Rectal smooth muscle tissue (tissue), 1 donor: ENCODE measurements around the gene ANO2.
A peak's percentile ranks its signal among the peaks of the same experiment; 100 is the strongest.

ENCODE experiments used
- H3K27ac ChIP-seq: one replicate; pipeline ENCODE4 v1.7.0; 2013; ENCODE audit warnings: low read depth, low read length, inconsistent platforms
- H3K27me3 ChIP-seq: one replicate; pipeline ENCODE4 v1.7.0; 2013; ENCODE audit warnings: low read length; ENCODE audit not compliant: control insufficient read depth, insufficient read depth
- H3K36me3 ChIP-seq: one replicate; pipeline ENCODE4 v1.7.0; 2013; ENCODE audit warnings: low read length; ENCODE audit not compliant: control insufficient read depth, insufficient read depth
- H3K4me1 ChIP-seq: one replicate; pipeline ENCODE4 v1.7.0; 2013; ENCODE audit warnings: low read length; ENCODE audit not compliant: control insufficient read depth, insufficient read depth
- H3K4me3 ChIP-seq: one replicate; pipeline ENCODE4 v1.7.0; 2013; ENCODE audit warnings: low read length
- H3K9ac ChIP-seq: one replicate; pipeline ENCODE4 v1.7.0; 2013; ENCODE audit warnings: low read length

ANO2 gene

DNA sequence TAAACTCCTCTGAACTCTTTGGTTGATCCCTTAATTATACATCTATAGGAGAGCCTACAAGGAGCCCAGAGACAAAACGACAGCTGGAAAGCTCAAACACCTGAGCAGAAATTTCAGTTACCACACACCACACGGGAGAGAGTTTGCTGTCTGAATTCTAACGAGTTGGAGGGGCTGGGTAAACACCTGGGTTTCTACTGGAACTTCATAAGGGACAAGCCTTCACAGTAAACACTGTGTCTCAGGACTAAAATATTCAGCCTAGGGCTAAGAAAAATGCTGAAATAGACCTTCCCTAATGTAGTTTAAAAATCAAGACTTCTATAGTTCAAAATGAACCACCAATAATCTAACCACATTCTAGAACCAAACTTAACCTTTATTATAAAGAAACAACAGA, 9.6 kb upstream of the ANO2 start:
- no peaks in the 10 kb centered on the region for H3K36me3 ChIP-seq

GRCh38 chr12:5953835-5954586, 9.0 kb upstream of the ANO2 start:
- H3K27ac ChIP-seq: no peak overlapping the region
- H3K4me1 ChIP-seq: no peaks in the 10 kb centered on the region
- no peaks in the 10 kb centered on the region for H3K27me3 ChIP-seq
- no peak overlapping the region for H3K4me3 ChIP-seq
- no peaks in the 10 kb centered on the region for H3K36me3 ChIP-seq
- no peak overlapping the region for H3K9ac ChIP-seq

More for the DNA sequence above, 9.6 kb upstream of the ANO2 start:
- Histone ChIP-seq H3K27ac (no peak overlapping the region), H3K4me1 (no peaks in the 10 kb centered on the region), H3K27me3 (no peaks in the 10 kb centered on the region), H3K9ac (no peak overlapping the region), H3K4me3 (no peak overlapping the region)

DNA sequence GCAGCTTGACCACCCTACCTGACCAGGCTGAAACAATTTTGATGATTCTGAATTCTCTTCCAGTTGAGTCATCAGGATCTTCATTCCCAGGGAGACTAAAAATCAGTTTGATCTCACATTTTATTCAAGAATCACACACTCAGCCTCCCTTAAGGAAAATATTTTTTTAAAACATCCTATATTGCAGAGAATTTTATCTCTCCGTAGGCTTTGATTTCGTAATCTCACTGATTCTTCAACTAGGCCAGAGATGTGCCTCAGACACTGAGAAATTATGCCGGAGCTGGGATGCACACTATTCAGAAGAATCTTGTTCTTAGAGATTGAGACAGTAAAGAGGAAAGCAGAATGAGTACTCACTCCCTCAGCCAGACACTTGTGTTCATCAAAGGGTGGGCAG, 7.0 kb upstream of the ANO2 start:
- H3K4me3 ChIP-seq: no peak overlapping the region
- H3K36me3 ChIP-seq: no peaks in the 10 kb centered on the region
- no peak overlapping the region for H3K9ac ChIP-seq

GRCh38 chr12:5948696-5949095, 3.6 kb upstream of the ANO2 start:
- Histone ChIP-seq H3K27me3 (no peaks in the 10 kb centered on the region), H3K36me3 (no peaks in the 10 kb centered on the region), H3K4me3 (no peak overlapping the region), H3K9ac (no peak overlapping the region), H3K27ac (no peak overlapping the region), H3K4me1 (no peaks in the 10 kb centered on the region)

More for the DNA sequence above, 7.0 kb upstream of the ANO2 start:
- Histone ChIP-seq H3K27ac (no peak overlapping the region), H3K27me3 (no peaks in the 10 kb centered on the region), H3K4me1 (no peaks in the 10 kb centered on the region)

DNA sequence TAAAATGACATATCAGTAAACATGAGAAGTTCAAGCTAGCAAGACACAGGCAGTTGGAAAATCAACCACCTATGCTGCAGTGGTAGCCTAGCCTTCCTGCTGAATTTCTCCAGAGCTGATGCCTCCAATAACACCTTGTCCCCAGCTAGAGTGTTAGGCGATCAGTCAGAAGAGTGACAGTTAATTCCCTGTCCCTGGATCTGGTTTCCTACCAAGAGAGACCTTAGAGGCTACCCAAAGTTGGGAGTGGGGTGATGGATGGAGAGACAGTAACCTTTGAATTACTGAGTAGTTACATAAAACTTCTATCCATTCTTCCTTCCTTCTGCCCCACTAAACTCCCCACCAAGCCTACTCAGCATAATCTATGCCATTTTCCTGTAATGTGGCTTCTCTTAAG, 1.9 kb upstream of the ANO2 start:
- no peak overlapping the region for H3K4me3 ChIP-seq
- H3K27ac ChIP-seq: no peak overlapping the region
- no peaks in the 10 kb centered on the region for H3K36me3 ChIP-seq
- no peak overlapping the region for H3K9ac ChIP-seq
- no peaks in the 10 kb centered on the region for H3K27me3 ChIP-seq
- no peaks in the 10 kb centered on the region for H3K4me1 ChIP-seq

DNA sequence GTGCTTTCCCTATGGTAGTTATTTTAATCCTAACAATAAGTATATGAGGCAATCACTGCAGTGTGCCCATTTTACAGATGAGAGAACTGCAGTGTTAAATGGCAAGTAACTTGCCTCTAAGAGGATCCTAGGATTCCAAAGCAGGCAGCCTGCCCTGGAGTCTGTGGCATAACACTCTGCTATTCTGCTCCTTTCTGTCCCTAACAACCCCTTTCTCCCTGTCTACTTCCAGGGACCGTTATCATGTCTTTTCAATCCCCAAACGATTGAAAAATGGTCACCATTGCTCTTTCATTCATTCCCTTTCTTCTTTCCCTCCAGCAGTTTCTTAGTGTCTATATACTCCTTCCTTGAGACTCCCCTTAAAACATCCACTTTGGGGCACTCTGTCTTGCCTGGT, 1.3 kb upstream of the ANO2 start:
- Histone ChIP-seq H3K36me3 (no peaks in the 10 kb centered on the region), H3K4me3 (no peak overlapping the region), H3K27me3 (no peaks in the 10 kb centered on the region), H3K4me1 (no peaks in the 10 kb centered on the region), H3K9ac (no peak overlapping the region), H3K27ac (no peak overlapping the region)

- Histone ChIP-seq H3K4me1 (no peaks in the 10 kb centered on the region), H3K27me3 (no peaks in the 10 kb centered on the region), H3K27ac (no peak overlapping the region), H3K36me3 (no peaks in the 10 kb centered on the region), H3K9ac (no peak overlapping the region), H3K4me3 (peak overlapping the region; percentile 54)
Measured at GRCh38 chr12:5944688-5945070, 380 bp downstream of the ANO2 start.

DNA sequence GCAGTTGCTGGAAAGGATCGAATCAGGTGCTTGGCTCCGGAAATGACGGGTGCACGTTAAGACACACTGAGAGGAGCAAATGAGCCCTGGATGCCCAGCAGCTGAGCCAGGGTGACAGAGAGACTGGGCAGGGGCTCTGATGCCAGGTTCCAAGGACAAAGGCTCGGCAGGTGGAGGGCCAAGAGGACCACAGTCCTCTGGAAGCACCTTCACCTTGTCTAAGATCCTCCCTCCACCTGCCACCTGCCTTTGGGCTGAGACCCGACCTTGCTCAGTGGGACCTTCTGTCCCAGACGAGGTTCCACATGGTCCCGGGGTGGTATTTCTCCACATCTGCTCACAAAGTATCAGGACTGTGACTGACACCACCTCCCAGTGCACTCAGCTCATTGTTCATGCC, 1.0 kb downstream of the ANO2 start:
- no peaks in the 10 kb centered on the region for H3K27me3 ChIP-seq
- no peak overlapping the region for H3K4me3 ChIP-seq
- H3K4me1 ChIP-seq: no peaks in the 10 kb centered on the region
- H3K27ac ChIP-seq: no peak overlapping the region
- no peak overlapping the region for H3K9ac ChIP-seq
- no peaks in the 10 kb centered on the region for H3K36me3 ChIP-seq

DNA sequence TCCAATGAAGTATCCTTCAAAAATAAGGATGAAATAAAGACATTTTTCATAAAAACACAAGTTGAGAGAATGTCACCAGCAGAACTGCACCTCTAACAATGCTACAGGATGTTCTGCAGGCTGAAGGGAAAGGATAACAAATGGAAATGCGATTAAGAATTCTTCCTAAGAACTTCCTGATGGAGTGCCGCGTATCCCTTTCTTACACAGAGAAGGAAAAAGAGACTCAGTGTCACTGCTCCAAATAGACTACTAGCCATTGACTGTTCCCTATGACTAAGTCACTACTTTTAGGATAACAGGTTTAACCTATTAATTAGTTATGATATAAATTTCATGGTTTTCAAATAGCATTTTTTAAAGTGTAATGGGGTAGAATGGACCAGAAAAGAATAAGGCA, 3.2 kb downstream of the ANO2 start:
- no peaks in the 10 kb centered on the region for H3K4me1 ChIP-seq
- no peak overlapping the region for H3K4me3 ChIP-seq
- H3K36me3 ChIP-seq: no peaks in the 10 kb centered on the region
- H3K27ac ChIP-seq: no peak overlapping the region
- H3K27me3 ChIP-seq: no peaks in the 10 kb centered on the region
- H3K9ac ChIP-seq: no peak overlapping the region

GRCh38 chr12:5927732-5928516, 17.1 kb downstream of the ANO2 start:
- Histone ChIP-seq H3K9ac (no peak overlapping the region), H3K4me3 (no peak overlapping the region), H3K36me3 (no peaks in the 10 kb centered on the region), H3K4me1 (no peaks in the 10 kb centered on the region), H3K27me3 (no peaks in the 10 kb centered on the region), H3K27ac (no peak overlapping the region)

GRCh38 chr12:5925646-5926045, 19.4 kb downstream of the ANO2 start:
- H3K4me3 ChIP-seq: no peak overlapping the region
- H3K4me1 ChIP-seq: no peaks in the 10 kb centered on the region
- no peak overlapping the region for H3K27ac ChIP-seq
- no peak overlapping the region for H3K9ac ChIP-seq
- H3K36me3 ChIP-seq: no peaks in the 10 kb centered on the region
- no peaks in the 10 kb centered on the region for H3K27me3 ChIP-seq

GRCh38 chr12:5924342-5924741, 20.7 kb downstream of the ANO2 start:
- H3K36me3 ChIP-seq: no peaks in the 10 kb centered on the region
- no peak overlapping the region for H3K9ac ChIP-seq
- no peaks in the 10 kb centered on the region for H3K4me1 ChIP-seq
- H3K27me3 ChIP-seq: no peaks in the 10 kb centered on the region
- H3K27ac ChIP-seq: no peak overlapping the region
- no peak overlapping the region for H3K4me3 ChIP-seq

DNA sequence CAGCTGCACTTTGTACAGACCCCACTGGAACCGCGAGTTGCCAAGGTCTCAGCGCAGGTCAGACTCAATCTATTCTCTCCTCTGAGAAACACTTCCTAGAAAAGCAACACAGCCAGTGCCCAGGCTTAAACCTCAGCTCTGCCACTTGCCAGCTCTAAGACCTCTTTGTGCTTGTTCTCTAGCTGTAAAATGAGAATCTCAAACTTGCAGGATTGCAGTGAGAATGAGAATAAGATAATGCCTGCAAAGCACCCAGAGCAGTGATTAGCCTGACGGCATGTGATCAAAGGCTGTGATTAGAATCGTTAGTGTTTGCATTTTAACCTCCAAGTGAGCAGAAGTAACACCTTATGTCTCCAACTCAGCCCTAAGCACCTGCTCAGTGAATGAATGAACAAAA, 21.3 kb downstream of the ANO2 start:
- H3K4me1 ChIP-seq: no peaks in the 10 kb centered on the region
- H3K36me3 ChIP-seq: no peaks in the 10 kb centered on the region
- H3K4me3 ChIP-seq: no peak overlapping the region
- no peaks in the 10 kb centered on the region for H3K27me3 ChIP-seq
- no peak overlapping the region for H3K9ac ChIP-seq
- H3K27ac ChIP-seq: no peak overlapping the region
